Brain pericyte (primary cell): Measurements from ENCODE around the gene SHC3.

Source experiments
- DNase-seq: peaks from one replicate; pipeline ENCODE4 v3.0.0-alpha.2; 2012; ENCODE audit warnings: low read depth, low spot score

SHC3 gene

DNA sequence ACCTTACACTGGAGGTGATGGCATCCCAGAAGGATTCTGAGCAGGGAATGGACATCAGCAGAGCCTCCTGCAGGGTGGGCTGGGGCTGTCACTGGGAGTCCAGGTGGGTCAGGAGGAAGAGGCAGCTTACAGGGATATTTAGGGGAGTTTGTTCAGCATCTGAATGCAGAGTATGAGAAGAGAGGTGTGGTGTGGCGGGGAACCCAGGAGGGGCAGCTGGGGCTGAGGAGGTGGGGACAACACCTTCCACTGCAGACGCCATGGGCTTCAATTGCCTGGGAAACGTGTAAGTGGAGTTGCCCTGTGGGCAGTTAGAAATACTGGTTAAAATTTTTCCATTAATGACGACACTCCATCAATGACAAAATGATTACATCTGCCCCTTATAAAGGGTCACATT is 153.9 kb downstream of the SHC3 start:
- DNase-seq = no peak

DNA sequence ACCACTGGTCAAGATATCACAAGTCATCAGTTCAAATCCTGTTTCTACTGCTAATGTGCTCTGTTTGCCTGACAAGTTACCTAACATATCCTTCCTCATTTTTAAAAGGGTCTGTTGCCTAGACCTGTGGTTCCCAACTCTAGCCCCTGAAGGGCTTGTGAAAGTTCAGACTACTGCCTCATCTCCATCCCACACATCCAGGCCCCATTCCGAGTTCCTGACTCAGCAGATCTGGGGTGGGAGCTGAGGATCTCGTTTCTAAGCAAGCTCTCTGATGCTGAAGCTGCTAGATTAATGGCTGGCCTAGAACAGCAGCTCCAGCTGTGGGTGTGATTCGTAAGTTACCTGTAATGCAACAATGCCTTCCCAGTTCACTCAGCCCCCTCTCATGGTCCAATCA is 154.9 kb downstream of the SHC3 start:
- DNase-seq = no peak

DNA sequence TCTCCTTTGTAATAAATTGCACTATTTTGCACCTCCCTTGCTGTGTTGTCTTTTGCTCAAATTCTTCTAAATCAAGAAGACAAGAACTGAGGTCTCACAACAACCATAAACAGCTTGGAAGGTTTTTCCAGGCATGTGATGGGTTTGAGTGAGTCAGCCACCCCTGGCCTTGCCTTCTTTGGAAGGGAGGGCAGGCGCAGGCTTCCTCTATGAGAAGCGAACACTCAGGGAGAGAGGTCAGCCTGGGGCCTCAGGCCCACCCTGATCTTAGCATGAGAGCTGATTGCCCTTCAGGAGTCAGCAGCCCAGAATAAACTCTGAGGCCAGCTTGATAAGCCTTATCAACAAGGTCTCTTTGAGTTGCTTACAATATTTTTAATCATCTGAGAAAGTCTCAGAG is 155.7 kb downstream of the SHC3 start:
- no peak for DNase-seq

DNA sequence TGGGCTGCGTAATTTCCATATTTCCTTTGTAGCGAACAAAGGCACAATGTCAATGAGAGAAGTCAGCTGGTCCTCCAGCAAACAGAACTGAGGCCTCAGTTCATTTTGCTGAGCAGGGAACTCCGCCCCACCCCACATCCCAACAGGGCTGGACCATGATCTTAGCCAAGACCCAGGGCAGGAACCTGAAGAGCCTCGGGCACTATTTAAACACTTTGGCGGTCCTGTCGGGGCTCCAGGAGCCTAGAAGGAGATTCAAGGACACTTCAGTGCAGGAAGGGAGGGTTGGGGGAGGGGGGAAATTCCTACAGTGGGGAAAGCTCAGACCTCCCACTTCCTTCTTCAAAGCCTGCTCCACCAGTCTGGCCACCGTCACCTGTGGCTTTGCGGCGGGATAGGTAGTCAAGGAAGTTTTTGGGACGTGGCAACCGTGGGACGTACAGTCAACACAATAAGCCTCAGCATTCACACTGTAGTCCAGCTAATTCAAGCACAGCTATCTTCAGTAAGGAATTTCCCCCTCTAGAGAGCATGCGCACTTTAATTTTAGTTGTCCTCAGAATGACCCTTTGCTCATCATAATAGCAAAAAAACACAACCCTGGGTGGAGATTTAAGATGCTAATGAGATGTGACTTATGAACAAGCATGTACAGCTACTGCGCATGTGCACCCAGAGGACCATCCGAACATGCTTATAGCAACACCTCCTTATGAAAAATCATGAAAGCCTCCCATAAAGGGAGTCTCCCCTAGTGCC is 156.4 kb downstream of the SHC3 start:
- no peak for DNase-seq

DNA sequence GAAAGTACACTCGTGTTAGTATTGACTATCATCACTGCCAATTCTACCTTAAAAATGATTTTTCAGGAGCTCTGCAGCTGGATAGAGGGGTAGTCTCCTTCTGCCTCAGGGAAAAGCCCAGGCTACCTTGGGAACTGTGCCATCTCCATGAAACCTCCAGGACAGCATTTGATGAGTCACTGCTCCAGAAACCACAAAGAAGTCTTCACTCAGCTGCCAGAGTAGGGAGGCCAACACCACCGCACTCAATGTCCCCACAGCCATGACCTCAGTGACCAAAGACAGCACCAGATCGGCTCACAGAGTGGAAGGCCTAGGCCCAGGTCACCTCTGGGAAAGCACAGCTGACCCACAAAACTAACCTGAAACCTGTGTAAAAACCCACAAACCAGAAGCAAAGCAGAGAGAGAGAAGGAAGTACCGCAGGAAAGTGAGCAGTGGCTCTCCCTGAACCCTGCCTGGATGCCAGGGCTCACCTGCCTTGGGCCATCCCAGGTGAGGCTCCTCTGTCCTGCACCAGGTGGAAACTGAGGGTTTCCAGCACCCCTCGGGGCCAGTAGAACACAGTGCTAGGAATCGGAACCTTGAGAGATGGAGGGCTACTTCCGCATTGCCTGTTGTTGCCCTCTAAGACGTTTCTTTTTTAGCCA is 157.3 kb downstream of the SHC3 start:
- no peak for DNase-seq

DNA sequence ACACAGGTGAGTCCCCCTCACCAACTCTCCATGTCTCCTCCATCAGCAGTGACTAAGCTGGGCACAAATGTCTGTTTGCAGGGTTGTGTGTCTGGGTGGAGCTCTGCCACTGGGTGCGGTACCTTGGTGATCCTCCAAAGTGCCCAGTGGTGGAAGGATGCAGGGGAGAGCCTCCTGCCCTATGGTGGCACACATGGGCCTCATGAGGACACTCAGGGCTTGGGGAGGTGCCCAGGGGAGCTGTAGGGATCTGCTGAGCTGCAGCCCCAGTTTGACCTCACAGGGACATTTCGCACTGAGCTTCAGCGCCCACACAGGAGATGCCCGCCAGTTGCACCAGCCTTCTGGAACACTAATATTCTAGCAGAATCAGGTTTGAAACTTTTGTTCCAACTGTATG is 157.9 kb downstream of the SHC3 start:
- DNase-seq = no peak

DNA sequence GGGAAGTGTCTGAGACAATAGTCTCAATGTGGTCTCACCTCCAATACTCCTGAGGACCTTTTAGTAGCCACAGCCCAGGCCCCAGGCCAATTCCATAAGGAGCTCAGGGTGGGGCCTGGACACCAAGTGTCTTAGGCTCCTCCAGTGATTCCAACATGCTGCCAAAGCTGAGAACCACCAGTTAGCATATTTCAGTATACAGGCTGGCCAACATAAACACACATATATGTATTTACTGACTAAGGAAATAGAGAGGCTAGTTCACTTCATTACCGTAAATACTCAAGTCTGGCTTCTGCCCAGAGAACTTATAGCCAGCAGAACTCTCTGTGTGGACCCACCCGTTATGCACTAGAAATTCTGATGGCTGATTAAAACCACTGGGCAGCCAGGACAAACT is 163.3 kb downstream of the SHC3 start:
- no peak for DNase-seq

DNA sequence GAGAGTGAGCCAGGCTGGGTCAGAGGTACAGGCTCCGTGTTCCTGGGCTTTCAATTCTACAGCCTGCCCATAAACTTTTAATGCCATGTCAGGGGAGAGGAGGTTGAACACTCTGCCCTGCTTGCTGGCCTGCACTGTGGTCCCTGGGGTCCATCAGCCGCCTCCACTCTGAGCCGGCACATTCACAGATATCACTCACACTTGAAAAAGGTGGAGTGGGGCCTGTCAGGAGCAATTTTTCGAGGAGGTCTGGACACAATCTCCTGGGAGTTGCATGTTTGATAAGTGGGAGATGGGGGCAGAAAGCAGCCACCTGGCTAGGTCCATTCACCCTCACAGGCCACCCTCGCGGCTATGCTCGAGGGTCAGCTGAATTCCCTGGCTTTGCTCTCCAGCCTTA is 164.5 kb downstream of the SHC3 start:
- no peak for DNase-seq

DNA sequence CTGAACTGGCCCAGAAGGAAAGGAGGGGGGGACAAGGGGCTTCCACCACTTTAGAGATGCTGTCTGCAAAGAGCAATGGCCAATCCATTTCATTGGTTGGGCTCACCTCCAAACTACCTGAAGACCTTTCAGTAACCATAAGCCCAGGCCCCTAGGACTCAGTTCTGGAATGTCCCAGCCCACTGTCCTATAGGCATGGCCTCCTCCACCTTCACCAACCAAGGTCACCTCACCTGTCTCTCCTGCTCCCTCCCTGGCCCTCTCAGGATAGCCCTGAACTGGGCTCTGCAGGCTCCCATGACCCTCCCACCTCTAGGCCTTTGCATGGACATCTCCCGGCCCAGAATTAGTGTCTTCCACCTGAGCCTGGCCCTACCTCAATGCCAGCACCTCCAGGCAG is 165.0 kb downstream of the SHC3 start:
- no peak for DNase-seq

DNA sequence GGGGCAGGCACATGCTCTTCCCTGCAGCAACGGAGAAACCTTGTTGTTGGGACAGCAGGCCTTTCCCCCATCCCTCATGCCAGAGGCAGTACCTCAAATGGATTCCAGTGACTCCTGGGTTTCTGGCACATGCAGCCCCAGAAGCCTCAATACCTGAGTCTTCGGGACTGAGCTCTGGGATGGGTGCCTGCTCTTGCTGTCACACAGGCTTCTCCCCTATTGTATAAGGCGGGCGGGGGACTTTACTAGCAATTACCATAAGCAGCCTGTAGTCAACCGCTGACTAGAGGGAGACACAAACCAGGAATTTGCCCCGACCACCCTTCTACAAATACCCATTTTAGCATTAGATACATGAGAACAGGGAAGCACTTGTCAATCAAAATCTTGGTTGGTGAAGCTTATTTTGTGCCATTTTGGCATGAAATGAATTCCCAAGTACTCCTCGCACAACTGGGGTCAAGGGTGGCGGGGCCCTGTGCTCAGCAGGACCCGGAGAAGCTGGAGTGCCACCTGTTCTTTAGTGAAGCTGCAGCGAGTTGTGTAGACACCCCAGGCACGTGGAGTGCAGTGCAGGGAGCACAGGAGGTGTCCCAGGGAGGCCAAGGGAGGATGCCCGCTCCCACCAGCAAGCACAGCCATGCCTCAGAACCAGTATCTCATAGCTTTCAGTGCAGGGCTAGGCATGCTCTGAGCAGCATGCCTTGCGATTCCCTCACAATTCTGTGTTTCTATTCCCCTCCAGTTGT is 166.2 kb downstream of the SHC3 start:
- no peak for DNase-seq

DNA sequence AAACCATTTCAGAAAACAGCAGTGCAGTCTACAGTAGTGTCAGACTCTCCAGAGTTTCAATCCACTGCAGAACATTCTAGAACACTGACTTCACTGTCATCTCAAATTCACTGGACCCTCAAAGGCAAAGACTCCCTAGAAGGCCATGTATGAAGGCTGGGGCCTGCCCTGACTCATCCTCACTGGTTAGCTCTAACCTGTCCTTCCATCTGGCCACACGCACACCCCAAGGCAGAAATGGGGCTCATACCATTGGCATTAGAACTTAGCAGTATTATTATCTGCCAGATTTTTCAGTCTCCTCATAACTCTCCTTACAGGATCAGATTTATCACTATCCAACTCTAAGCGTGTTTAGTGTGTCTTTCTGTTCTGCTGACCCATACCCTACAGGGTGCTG is 166.9 kb downstream of the SHC3 start:
- no peak for DNase-seq

DNA sequence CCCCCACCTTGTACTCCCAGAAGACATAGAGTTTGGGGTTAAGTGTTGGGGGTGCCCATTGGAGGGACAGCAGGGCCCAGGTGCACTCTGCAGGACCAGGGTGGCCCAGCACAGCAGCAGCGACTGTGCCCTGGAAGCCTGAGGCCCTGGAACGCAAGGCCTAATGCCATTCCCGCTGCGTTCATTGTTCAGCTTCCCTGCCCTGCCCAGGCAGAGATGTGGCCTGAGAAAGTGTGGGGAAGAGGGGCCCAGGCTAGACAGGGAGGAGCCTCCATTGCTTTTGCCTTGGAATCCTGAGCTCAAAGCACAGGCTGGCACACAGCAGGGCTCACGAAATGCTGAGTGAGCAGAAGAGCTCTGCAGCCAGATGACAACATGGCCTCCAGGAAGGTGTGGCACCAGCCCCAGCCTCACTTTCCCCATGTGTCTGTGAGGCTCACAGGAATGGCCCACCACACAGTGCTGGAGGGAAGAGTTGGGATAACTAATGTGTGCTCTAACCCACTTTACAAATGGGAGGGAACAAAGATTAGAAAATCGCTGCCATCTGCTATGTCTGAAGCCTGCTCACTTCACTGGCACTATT is 168.0 kb downstream of the SHC3 start:
- DNase-seq = no peak

DNA sequence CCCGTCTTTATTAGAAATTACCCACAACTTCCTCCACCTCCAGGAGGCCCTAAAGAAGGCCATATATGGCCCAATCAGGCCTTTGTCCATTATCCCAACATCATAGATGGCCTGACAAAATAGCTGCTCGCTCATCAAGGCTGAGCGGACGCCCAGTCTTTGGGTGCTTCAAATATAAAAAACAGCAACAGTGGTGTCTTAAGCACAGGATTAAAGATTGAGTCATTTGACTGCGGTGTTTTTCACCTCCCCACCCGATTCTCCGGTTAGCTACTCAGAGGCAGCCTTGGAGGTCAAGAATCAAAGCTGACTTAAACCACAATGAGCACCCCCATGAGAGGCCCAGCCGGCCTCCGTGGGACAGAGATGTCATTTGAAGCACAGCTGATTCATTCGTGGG is 168.6 kb downstream of the SHC3 start:
- DNase-seq = no peak

DNA sequence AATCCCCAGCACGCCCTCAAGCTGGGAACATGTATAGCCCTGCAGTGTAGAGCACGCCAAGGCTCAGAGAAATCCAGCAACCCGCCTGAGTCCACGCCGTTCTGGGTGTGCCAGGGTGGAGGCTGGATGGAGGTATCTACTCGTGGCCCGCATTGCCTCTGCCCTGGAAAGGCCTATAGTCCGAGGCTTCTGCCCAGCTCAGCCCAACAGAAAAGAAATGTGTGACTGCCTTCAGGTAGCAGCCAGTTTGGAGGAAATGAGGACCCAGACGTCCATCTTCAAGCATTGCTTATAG is 169.1 kb downstream of the SHC3 start:
- DNase-seq = no peak

DNA sequence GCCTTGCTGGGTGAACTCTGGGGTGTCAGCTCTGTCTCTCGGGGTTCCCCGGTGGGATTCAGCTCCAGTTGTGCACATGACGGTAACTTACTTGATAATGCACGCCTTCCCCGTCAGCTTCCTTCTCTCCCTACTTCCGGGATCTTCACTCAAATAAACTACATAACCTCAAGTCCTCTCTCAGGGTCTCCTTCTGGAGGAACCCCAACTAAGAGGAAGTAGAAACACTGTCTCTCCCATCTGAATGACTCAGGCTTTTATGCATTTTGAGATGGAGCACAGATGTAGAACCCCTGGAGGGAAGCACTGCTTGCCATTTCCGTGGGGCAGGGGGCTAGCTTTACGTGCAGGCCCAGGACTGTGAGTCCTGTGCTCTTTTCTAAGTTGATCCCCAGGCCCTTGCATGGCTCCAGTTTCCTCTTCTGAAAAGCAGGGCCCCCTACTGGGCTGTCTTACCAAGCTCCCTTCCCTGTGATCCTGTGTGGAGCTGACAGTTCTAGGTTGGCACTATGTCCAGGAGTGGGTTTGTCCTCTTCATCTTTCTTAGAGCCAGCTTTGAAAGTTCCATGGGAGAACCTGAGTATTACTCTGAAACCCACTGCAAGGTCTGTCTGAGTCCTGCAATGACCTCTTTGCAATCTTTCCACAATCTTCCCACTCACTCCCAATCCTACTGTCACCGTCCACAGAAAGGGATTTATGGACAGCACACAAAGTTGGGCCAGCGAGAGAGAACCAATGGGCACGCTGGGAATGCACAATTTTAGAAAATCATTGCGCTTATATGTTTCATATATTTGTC is 169.7 kb downstream of the SHC3 start:
- DNase-seq = no peak

DNA sequence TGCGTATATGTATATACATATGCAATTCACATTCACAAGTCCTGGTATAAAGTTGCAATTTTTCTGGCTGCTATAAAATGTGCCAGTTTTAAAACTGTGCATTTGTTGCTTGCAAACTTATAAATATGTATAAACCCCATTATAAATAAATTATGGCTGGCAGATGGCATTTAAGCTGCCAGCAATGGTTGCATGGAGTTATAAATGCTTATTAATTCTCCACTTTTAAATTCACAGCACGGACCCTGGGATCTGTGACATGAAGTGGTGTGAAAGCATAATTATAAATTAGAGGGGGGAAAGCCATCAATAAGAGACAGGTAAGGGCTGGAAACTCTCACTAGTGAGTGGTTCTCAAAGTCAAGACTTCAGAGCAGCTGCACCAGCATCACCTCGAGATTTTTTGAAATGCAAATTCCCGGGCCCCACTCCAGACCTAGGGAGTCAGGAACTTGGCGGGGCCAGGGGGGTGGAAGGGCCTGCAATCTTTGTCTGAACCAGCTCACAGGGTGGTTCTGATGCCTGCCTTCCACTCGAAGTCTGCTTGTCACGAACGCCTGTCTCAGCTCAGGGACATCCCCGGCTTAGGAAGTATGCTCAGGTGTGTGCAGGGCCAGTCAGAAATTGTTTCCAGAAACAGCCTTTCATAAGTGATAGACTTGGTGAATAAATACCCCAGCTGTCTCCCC is 170.4 kb downstream of the SHC3 start:
- no peak for DNase-seq

DNA sequence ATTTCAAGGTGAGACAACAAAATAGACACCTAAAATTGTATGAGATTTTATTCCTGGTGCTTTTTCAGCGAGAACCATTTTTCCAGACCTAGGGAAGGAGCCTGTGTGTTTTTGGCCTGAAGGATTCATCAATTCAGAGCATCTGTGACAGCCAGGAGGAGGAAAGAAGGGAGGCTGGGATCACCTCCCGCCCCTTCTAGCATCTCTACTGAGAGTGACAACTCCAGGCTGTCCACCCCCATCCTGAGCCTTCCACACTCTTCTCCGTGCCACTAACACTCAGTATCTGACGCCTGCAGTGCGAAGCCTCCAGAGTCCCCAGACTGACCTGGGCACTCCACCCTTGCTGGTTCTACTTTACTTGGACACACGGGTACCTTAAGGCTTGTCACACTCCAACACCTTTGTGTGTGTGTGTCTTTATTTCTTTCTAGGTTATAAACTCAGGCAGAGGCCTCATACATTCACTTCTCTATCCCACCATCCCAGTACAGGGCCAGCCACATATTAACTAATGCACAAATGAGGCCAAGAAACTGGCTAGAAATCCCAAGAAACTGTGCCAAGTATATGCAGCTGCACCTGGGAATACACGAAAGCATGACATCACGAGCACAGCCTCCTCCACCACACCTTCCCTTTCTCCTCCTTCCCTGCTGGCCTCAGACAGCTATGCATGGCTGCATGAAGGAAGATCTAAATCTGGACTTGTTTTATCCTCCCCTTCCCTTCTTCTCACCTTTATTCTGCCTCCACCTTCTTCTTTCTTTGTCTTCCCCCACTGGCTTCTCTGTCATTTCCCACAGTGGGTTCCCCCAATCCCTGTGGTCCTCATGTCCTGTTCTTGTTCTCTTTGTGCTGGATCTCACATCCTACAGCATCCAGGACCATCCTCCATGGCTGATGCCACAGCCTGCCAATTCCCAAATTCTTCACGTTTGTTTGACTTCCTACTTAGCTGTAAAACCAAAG is 171.3 kb downstream of the SHC3 start:
- no peak for DNase-seq

DNA sequence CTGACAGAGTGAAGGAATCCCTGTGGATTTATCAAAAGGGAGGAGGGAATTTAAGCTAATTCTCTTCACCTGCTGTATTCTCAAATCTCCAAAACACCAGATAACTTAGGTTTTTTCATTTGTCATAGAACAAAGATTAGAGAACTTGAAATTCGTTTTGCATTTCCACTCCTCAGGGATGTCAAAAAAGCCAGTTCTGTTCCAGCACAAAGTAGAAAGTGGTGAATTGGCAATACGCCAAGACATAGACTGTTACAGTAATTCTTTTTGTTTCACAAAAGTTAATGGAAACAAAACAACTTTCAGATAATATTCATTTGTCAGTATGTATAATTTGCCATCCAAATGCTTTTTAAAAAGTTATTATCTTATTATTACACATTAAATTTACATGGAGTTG is 172.4 kb downstream of the SHC3 start:
- no peak for DNase-seq

DNA sequence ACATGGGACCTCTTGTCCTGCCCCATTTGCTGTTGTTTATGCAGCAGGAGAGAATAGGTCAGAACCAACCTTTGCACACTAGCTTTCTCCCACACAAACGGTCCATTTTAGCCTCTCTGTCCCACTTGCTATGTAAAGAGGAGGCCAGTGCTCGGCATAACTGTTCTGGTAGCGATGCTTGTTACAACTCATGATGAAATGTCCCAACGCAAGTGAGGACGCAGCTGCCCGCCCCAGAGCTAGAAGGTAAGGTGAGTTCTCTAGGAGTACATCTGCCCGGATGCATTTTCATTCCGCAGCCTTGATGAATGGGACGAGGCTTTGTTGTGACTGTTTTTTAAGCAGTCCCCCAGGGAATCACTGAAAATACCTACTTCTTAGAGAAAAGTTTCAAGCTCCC is 173.3 kb downstream of the SHC3 start:
- no peak for DNase-seq

DNA sequence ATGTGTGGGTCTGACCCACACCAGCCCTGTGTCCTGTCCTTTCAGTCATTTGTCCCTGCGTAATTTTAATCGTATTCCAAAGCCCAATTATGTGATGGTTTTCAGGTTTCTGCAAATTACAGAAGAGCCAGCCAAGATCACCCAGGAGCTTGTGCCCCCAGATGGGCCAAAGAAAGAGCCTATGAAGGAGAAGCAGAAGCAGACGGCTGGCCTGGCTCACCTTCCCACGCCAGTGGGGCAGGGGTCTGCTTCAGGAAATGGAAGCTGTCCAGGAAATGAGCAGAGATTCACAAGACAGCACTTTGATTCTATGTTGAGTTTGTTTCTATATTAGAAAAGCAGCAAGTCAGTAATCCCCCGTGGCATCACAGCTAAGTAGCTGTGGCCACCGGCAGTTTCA is 175.6 kb downstream of the SHC3 start:
- no peak for DNase-seq
